Activated T-cell treated with anti-CD3 and anti-CD28 coated beads for 24 hours (primary cell): ENCODE data around the gene CHKB.
"Not testable (repeated sequence)": the region's sequence is repeated elsewhere in the genome, so short reads cannot be mapped to it uniquely, and the experiment has no call there.

Experiments
- DNase-seq: peaks from one replicate; pipeline ENCODE4 v3.0.0-alpha.2; 2020; ENCODE audit warnings: low read depth

The CHKB gene

DNA sequence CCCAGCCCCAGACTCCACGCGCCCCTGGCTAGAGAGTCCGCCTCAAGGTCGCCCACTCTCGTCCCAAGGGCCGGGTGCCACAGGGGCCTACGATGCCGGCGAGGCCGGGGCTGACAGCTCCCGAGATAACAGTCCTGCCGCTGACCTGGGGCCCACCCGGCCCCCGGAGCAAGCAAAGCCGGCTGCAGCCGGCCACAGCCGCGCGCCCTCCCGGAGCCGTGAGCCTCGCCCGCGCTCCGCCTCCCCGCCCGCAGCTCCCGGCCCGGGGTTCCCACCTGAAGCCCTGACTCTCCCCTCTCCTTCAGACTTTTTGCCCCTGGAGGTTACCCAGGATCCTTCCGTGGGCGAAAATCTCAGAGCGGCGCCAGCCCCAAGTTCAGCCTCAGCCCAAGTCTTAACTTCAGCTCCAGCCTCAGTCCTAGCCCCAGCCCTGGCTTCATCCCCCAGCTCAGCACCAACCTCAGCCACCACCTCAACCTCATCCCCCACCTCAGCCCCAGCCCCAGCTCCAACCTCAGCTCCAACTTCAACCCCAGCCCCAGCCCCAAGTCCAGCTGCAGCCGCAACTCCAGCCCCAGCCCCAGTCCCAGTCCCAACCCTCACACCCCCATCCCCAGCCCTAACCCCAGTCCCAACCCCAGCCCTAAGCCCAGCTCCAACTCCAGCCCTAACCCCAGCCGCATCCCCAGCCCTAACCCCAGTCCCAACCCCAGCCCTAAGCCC is 35.2 kb downstream of the CHKB start:
- no peak for DNase-seq

DNA sequence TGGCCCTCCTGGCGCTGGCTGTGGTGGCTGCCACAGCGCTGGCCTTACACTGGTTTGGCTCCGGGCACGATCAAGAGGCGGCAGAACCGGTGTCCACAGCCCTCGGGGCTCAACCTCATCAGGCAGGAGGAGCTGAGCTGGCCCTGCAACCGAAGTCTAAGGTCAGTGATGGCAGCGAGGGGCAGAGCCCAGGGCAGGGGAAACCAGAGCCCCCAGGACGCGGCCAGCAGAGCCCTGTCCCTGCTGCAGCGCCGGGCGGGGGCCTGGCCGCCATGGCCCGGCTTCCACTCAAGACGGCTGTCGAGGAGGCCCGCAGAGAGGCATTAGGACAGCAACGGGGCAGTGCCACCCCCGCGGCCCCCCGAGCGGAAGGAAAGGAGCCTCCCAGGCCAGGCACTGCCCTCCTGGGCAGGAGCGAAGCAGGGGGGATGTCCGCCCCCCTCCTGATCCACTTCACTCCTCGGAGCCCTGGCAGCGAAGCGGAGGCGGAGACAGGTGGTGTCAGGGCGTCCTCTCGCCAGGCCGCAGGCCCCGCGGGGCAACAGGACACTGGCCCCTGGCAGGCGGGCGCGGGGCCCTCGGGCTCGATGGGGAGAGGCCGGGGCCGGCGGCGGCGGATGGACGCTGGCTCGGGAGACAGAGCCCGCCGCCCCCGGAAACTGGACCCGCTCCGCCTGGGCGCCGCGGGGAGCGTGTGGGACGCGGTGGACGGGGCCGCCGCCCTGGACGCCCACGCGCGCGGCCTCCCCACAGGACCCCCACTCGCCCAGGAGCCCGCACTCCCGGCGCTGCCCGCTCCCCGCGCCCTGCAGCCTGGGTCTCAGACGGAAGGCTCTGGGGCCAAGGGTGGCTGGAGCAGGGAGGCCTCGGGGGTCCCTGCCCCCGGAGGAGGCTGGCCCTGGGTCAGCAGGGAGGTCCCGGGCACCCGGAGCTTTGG is 36.1 kb downstream of the CHKB start:
- no peak for DNase-seq

DNA sequence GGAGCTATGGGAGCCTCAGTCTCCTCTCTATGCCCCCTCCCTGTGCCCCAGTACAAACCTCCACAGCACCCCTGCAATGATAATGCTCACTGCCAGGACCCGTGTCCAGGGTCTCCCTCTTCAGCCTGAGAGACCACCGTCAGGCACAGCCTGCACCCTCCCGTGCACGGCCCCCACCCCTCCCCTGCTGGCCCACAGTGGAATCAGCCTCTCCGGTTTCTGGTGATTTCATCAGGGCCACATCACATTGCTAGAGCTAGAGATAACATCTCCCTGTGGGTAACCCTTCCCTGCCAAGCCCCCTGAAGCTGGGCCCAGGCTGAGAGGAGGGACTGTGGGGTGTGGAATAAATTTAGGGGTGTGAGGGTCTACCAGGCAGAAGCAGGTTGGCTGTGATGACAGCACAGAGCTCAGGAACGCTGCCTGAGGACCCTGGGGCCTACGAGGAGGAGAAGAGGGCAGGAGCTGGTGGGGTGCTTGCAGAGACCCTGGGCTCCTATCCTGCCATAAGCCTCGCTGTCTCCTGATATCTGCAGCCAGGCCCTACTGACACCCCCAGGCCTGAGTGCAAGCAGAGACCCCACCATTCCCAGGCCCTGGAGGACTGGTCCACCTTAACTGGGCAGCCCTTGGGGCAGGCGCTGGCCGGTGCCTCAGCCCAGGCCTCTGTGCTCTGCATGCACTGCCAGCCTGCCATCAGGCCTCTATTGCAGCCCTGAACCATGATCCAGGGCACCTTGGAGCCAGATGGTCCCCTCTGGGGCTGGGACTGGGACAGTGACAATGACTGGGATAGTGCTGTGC is 36.9 kb downstream of the CHKB start, which contains the start of gene KLHDC7B:
TSS of gene KLHDC7B (plus strand) at position 378 of the 804 bp plus-strand sequence. CDS start at position 723, 345 bp downstream.
- no peak for DNase-seq

DNA sequence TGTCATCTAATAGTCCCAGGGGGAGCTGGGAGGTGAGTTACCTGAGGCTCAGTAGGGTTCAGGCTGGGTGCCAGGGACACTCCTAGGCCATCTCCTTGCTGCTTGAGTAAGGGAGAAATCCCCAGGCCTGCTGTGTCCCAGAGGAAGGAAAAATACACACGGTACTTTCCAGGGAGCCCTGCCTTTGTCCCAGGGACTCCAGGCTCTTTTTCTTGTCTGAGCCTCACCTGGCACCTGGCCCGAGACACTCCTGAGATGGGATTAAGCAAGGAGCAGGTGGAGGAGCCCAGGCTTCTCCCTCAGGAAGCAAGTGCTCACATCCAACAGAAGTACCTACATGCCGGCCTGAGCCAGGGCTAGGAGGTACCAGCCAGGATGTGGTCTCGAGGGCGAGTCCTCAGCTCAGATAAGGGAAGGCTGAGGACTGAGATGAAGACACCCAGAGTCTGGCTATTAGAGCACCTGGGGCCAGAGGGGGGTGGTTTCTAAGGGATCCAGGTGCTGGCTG is 37.8 kb downstream of the CHKB start:
- no peak for DNase-seq

DNA sequence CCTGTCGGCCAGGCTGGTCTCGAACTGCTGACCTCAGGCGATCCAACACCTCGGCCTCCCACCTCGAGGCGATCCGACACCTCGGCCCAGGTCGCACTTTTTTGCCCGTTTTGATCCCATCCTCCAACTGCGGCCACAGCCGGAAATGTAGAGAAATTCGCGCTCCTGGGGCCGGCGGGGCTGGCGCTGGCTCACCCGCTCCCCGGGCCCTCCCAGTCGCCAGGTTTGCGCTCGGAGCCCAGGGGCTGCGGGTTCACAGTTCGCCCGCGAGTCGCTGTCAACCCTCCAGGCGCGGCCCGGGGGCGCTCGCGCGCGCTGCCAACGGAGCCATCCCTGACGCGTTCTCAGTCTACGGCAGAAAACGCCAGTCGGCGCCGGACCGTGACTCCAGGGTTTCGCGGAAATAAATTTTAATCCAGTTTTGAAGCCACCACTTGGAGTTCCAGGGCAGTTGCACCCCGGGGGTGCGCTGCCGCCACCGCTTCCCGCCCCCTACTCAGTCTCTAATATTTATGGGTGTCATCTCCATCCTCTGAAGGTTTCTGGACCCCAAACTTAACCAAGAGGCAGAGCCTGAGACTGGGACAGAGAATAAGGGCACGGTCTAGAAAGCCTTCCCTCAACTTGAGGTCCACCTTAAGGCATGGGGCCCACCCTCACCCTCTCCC is 38.4 kb downstream of the CHKB start:
- peak; percentile 74 for DNase-seq

DNA sequence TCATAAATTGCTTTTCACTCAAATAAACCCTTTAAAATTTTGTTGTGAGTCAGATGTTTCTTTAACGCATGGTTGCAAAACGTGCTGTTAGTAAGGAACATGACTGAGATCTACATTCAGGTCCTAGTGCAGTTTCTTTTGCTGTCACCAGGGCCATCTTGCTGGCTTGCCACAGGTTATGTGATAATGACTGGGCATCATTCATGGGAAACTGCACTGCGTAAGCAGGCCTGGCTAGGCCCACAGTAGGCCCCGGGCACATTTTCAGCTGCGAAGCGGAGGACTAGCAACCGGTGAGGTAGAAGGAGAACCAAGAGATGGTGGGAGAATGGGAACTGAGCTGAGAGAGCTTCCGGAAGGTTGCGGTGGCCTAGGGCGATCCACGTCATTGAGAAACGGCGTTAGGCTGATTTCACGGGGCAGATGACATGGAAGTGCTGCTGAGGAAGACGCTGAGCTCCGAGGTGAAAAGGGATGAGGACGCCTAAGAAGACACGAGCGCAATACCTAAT is 40.2 kb downstream of the CHKB start:
- no peak for DNase-seq

DNA sequence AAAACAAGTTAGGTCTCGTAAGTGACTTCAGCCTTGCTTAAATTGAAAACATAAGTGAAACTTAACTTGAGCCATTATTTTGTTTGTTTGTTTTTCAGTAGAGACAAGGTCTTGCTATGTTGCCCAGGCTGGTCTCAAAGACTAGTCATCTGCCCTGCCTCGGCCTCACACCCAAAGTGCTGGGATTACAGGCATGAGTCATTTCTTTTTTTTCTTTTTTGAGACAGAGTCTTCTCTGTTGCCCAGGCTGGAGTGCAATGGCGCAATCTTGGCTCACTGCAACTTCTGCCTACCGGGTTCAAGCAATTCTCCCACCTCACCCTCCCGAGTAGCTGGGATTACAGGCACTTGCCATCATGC is 41.0 kb downstream of the CHKB start:
- not testable (repeated sequence) for DNase-seq

DNA sequence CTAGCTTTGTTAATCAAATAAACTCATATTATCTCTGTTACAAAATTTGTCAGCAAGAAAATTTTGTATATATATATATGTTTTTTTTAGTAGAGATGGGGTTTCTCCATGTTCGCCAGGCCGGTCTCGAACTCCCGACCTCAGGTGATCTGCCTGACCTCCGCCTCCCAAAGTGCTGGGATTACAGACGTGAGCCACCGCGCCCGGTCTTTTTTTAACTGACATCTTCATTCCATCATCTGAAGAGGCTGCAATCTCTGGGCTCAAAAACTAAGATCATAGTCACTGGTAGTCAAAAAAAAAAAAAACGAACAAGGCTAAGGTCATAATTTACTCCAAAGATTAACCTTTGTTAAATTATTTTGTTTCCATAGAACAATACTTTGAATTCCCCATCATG is 42.3 kb downstream of the CHKB start:
- DNase-seq = no peak

DNA sequence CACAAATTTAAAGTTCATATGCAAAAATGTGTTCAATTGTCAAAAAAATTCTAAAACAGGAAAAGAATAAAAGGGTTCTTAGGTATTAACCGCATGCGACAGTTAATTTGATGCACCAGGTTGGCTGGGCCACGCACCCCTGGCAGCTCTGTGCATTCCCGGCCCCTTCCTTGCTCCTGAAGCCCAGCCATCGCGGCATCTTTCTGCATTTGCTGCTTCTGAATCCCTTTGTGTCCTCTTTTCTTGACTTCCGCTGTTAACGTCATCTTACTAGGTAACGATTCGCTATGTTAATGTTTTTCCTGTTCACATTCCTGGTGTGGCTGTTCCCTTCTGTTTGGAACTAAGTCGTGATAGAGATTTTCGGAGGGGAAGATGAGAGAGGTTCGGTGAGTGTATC is 44.9 kb downstream of the CHKB start:
- no peak for DNase-seq

DNA sequence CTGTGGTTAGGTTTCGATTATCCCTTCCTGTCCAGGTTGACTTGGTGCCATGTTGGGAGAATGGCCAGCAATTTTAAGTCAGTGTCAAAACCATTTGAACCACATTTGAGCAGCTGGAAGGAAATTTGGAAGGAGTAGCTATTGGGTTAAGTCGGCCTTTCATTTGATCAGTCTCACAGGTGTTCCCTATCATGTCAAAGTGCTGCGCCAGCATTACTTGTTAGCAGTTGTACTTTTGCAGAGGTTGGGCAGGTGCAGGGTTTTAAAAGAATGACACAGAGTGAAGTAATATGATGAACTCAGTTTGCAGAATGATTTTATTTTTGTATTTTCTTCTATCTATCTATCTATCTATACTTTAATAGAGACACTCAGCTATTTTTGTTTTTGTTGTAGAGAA is 46.4 kb downstream of the CHKB start:
- DNase-seq = no peak

DNA sequence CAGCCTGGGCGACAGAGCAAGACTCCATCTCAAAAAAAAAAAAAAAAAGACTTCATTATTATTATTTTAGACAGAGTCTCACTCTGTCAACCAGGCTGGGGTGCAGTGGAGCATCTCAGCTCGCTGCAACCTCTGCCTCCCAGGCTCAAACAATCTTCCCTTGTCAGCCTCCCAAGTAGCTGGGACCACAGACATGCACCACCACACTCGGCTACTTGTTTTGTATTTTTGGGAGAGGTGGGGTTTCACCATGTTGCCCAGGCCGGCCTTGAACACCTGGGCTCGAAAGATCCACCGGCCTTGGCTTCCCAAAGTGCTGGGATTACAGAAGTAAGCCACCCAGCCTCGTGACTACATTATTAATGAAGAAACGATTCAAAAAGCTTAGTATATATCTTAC is 47.5 kb downstream of the CHKB start:
- no peak for DNase-seq

DNA sequence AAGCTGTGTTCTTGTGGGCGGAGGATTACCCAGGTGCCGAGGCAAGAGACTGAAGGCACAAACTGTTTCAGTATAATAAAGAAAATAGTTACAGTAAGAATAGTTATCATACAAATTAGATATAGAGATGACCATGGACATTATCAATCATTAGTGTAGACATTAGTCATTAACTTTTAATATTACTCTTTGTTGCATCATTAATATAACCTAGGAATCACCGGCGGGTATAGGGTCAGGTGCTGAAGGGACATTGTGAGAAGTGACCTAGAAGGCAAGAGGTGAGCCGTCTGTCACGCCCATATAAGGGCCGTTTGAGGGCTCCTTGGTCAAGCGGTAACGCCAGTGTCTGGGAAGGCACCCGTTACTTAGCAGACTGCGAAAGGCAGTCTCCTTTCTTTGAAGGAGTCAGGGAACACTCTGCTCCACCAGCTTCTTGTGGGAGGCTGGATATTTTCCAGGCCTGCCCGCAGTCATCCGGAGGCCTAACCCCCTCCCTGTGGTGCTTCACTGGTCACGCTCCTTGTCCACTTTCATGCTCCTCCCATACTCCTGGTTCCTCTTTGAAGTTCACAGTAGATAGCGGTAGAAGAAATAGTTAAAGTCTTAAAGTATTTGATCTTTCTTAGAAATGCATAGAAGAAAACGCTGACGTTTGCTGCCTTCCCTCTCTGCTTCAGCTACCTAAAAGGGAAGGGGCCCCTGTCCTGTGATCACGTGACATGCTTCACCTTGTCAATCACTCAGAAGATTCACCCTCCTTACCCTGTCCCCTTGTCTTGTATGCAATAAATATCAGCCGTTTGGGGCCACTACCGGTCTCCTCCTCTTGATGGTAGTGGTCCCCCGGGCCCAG is 48.6 kb downstream of the CHKB start:
- DNase-seq = not testable (repeated sequence)

DNA sequence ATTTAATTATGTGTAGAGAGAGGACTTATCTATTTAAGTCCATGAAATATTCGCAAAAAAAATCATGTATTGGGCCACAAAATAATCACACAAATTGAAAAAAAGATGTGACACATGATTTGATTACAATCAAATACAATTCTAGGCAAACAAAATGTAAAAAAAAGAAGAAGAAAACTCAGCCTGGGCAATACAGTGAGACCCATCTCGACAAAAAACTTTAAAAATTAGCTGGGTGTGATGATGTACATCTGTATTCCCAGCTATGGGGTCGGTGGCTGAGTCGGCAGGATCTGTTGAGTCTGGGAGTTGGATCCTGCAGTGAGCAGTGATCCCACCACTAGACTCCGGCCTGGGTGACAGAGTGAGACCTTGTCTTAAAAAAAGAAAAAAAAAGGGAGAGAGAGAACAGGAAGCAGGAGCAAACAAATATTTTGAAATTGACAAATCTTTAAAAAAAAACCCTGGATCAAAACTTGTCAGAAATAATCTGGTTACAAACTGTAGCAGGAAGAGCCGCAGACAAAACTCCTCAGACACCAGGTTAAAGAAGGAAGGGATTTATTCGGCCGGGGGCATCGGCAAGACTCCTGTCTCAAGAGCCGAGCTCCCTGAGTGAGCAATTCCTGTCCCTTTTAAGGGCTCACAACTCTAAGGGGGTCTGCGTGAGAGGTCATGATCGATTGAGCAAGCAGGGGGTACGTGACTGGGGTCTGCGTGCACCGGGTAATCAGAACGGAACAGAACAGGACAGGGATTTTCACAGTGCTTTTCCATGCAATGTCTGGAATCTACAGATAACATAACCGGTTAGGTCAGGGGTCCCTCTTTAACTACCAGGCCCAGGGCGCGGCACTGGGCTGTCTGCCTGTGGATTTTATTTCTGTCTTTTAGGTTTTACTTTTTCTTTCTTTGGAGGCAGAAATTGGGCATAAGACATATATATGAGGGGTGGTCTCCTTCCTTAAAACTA is 49.5 kb downstream of the CHKB start:
- no peak for DNase-seq

DNA sequence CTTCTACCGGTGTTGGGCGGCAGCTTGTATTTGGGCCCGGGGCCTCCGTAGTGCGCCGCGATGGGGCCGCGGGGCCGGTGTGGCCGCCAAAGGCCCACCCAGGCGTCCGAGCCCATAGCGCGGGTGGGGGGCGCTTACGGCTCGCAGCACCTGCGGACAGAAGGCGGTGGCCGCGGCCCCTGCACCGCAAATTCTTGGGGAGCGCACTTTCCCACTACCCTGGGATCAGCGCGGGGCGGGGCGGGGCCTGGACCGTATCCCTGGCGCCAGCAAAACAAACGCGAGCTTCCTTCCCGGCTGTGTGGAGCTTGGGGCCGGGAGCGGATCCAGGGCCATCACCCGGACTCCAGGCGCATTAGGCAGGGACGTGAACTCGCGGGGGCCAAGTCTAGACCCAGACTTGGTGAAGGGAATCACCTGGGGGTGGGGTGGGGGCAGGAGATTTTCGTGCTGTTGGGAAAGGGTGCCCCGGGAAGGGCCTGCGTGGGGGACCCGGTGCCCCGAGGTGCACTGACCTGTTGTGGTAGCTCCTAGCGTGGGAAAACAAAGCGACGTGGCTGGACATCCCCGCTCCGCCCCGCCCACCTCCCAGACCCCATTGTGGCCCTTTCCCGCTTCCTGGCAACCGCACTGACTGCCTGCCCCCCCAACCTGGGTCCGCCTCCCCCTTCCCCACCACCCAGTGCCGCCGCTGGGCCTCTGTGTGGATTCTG is 50.5 kb downstream of the CHKB start:
- no peak for DNase-seq

DNA sequence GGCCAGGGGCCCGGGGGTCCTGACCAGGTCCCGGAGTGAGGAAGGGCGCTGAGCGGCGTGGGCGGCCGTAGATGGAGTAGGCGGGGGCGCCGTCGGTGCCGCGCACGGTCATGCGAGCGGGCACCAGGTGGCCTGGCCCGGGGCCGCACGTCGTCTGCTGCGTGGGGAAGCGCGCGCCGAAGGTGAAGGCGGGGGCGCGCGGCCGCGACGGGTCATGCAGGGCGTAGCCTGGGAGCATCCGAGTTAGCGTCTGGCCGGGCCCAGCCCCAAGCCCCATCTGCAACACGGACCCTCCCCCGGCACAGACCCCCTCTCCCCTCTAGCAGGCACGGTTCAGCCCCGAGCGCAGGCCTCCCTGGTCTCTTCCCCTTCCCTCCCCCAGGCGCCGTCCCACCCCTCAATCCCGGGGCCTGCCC is 51.1 kb downstream of the CHKB start:
- peak; percentile 55 for DNase-seq

DNA sequence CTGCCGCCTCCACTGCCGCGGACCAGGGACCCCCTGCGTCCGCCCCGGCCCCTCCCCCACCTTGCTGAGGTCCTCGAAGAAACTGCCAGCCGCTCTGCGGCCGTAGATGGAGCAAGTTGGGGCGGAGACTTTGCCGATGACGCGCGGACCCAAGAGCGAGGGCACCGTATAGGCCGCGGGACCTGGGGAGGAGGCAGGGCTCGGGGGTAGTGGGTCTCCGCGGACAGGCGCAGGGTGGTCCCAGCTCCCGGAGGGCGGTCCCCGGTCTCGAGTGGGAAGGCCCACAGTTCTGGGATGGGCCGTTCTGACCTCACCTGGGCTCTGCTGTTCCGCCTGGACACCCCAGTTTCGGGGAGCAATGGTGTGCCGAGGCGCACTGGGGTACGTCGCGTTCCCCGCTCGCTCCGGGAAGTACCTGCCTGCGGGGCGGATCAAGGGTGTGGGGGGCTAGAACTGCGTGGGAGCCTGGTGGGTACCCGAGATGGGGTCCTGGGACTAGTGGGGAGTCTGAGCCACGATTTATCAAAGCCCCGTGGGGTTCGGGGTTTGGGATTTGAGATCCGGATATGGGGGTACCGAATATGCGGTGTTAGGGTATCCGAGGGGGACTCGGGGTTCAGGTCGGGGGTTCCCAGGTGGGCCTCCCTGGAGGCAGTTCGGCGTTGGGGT is 51.6 kb downstream of the CHKB start:
- DNase-seq = peak; percentile 77

DNA sequence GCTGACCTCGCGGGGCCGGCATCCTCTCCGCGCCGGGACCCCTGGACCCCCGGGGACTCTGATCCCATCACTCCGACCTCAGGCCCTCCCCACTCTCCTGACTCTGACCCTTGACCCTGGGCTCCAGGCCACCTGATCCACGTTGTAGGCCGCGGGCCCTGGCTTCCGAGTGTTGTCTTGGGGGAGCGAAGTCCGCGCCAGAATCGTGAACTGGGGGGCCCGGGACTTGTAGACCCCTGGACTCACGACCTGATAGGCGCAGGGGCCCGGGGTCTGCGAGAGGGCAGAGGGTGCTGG is 52.1 kb downstream of the CHKB start:
- DNase-seq = no peak

DNA sequence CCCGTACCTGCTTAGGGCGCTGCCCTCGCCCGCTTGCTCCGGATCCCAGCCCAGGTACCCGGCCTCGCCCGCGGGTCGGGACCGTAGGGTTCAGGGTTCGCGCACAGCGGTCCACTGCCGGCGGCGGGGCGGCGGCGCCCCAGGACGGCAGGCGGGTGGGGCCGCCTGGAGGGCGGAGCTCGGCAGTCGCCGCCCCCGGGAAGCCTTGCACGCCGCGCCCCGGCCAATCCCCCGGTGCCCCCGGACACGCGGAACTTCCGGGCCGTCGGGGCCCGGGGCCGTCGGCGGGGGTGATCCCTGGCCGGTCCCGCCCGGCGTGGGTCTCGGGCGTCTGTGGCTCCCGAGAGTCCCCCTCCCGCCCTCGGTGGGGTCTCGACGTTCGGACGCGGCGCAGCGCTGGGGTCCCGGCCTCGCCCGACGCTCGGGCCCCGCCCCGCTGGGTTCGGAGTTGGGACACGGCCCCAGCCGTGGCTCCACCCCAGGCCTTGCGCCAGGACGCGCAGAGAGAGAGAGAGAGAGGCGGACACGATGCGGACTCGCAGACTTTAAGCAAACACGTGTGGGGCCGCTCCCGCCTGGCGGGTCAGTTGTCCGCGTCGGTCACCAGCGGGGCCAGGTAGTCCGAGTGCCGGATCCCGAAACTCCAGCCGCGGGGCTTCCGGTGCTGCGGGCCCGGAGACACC is 52.6 kb downstream of the CHKB start, which contains the start of gene TYMP:
TSS of gene TYMP (minus strand) at position 116 of the 683 bp plus-strand sequence. CDS start 303 bp downstream, outside the sequence.
- DNase-seq = peak; percentile 61
